IMR-90 (cell line): ENCODE data around the gene MYOM1. TPM values are rescaled to one million over a fixed set of nuclear protein-coding genes. Genes with fewer than 3 reads are reported as not detected.
A peak's percentile ranks its signal among the peaks of the same experiment; 100 is the strongest.

ENCODE experiments used
- ATAC-seq: fragments of 200-7000 bp; cut with Tn5 transposase; 2 replicates; pipeline ENCODE4 v1.9.1; 2020; ENCODE audit warnings: low read depth, mild to moderate bottlenecking, moderate library complexity
- BruUV-seq: library from RNA; stranded (reverse); fragments of 400-500 nt; replicated peaks from 2 replicates; lab custom pipeline; 2021; lab: Mats Ljungman, UMichigan
- CTCF ChIA-PET: fragments of 300-600 bp; formaldehyde crosslinking; extraction: SDS; loops from one replicate; lab custom pipeline; 2021; ENCODE audit warnings: antibody characterized with exemption; lab: Yijun Ruan, JAX
- POLR2A ChIA-PET: fragments of 300-600 bp; sonication (Branson Sonifier 250); formaldehyde crosslinking; loops from one replicate; lab custom pipeline; 2022; ENCODE audit warnings: antibody characterized with exemption; ENCODE audit not compliant: unreplicated experiment; lab: Charles Lee
- DNase-seq: peaks from one replicate; pipeline ENCODE4 v3.0.0; 2013
- H2AFZ ChIP-seq: replicated peaks from 2 replicates; pipeline ENCODE3; 2013; ENCODE audit warnings: low read length, mild to moderate bottlenecking; ENCODE audit not compliant: poor library complexity
- H2AK5ac ChIP-seq: 2 replicates; pipeline ENCODE4 v1.6.1; 2013; ENCODE audit warnings: low read depth, low read length, inconsistent platforms
- H2AK9ac ChIP-seq: replicated peaks from 2 replicates; pipeline ENCODE3; 2013; ENCODE audit warnings: mild to moderate bottlenecking, low read depth, low read length, moderate library complexity; ENCODE audit not compliant: poor library complexity
- H2BK120ac ChIP-seq: 2 replicates; pipeline ENCODE4 v1.6.1; 2013; ENCODE audit warnings: low read depth, low read length, inconsistent platforms
- H2BK15ac ChIP-seq: 3 replicates; pipeline ENCODE4 v1.6.1; 2013; ENCODE audit warnings: low read depth, low read length, inconsistent platforms
- H2BK20ac ChIP-seq: 2 replicates; pipeline ENCODE4 v1.6.1; 2013; ENCODE audit warnings: low read depth, mild to moderate bottlenecking, inconsistent platforms, low read length, moderate library complexity
- H2BK5ac ChIP-seq: 2 replicates; pipeline ENCODE4 v1.6.1; 2013; ENCODE audit warnings: mild to moderate bottlenecking, low read depth, low read length, inconsistent platforms; ENCODE audit not compliant: poor library complexity, severe bottlenecking
- H3K14ac ChIP-seq: replicated peaks from 2 replicates; pipeline ENCODE4 v1.6.1; 2013; ENCODE audit warnings: low read depth, low read length, inconsistent platforms
- H3K18ac ChIP-seq: 2 replicates; pipeline ENCODE4 v1.6.1; 2013; ENCODE audit warnings: low read depth, low read length, control low read depth
- H3K23ac ChIP-seq: 2 replicates; pipeline ENCODE4 v1.6.1; 2013; ENCODE audit warnings: low read depth, low read length, inconsistent platforms
- H3K27ac ChIP-seq: 2 replicates; pipeline ENCODE4 v1.5.1; 2013; ENCODE audit warnings: mild to moderate bottlenecking, control low read depth, low read length; ENCODE audit not compliant: insufficient read depth
- H3K27me3 ChIP-seq: 2 replicates; pipeline ENCODE4 v1.6.1; 2013; ENCODE audit warnings: low read length; ENCODE audit not compliant: control insufficient read depth, insufficient read depth
- H3K36me3 ChIP-seq: 2 replicates; pipeline ENCODE4 v1.6.1; 2013; ENCODE audit warnings: low read length, mixed read lengths; ENCODE audit not compliant: control insufficient read depth, insufficient read depth
- H3K4ac ChIP-seq: 2 replicates; pipeline ENCODE4 v1.6.1; 2013; ENCODE audit warnings: low read depth, low read length, inconsistent platforms
- H3K4me1 ChIP-seq: 2 replicates; pipeline ENCODE4 v1.6.1; 2013; ENCODE audit warnings: low read length, mixed read lengths; ENCODE audit not compliant: control insufficient read depth, insufficient read depth
- H3K4me2 ChIP-seq: 2 replicates; pipeline ENCODE4 v1.6.1; 2013; ENCODE audit warnings: low read depth, mild to moderate bottlenecking, control low read depth, low read length, moderate library complexity
- H3K4me3 ChIP-seq: 2 replicates; pipeline ENCODE4 v1.5.1; 2013; ENCODE audit warnings: low read depth, mild to moderate bottlenecking, control low read depth, low read length, moderate library complexity; ENCODE audit not compliant: insufficient read depth
- H3K56ac ChIP-seq: 2 replicates; pipeline ENCODE4 v1.6.1; 2013; ENCODE audit warnings: low read length, inconsistent platforms; ENCODE audit not compliant: insufficient read depth; ENCODE audit errors: extremely low read depth
- H3K79me1 ChIP-seq, 2 experiments: 2 replicates each; pipeline ENCODE4 v1.6.1; 2013; ENCODE audit warnings: low read length in 2 of 2, inconsistent platforms in 1 of 2, low read depth in 1 of 2
- H3K9ac ChIP-seq: 2 replicates; pipeline ENCODE4 v1.6.1; 2013; ENCODE audit warnings: low read depth, low read length, control low read depth
- H3K9me1 ChIP-seq: 2 replicates; pipeline ENCODE4 v1.6.1; 2013; ENCODE audit warnings: low read length, inconsistent platforms; ENCODE audit not compliant: insufficient read depth
- H3K9me3 ChIP-seq: 2 replicates; pipeline ENCODE4 v1.6.1; 2013; ENCODE audit warnings: low read length; ENCODE audit not compliant: control insufficient read depth, insufficient read depth
- H4K20me1 ChIP-seq: 2 replicates; pipeline ENCODE4 v1.6.1; 2013; ENCODE audit warnings: low read length, inconsistent platforms; ENCODE audit not compliant: insufficient read depth
- H4K5ac ChIP-seq: 2 replicates; pipeline ENCODE4 v1.6.1; 2013; ENCODE audit warnings: mild to moderate bottlenecking, low read depth, low read length, control low read depth
- H4K8ac ChIP-seq, 2 experiments: 2 replicates each; pipeline ENCODE4 v1.6.1; 2013; ENCODE audit warnings: low read depth in 2 of 2, low read length in 2 of 2, control low read depth in 1 of 2, inconsistent platforms in 1 of 2
- H4K91ac ChIP-seq: 2 replicates; pipeline ENCODE4 v1.6.1; 2013; ENCODE audit warnings: low read depth, low read length, inconsistent platforms; ENCODE audit not compliant: insufficient read depth
- BHLHE40 ChIP-seq: fragments of 150-350 bp; IDR thresholded peaks from 2 replicates; pipeline ENCODE4 v1.6.1; 2016; ENCODE audit warnings: mild to moderate bottlenecking, low read depth, low read length
- FOS ChIP-seq: fragments of 150-350 bp; IDR thresholded peaks from 2 replicates; pipeline ENCODE4 v1.6.1; 2016; ENCODE audit warnings: low read depth, low read length
- MAFK ChIP-seq: IDR thresholded peaks from 2 replicates; pipeline ENCODE4 v1.6.1; 2012; ENCODE audit warnings: low read depth, low read length, improper control_type of control experiment
- MAZ ChIP-seq: IDR thresholded peaks from 2 replicates; pipeline ENCODE4 v1.6.1; 2012; ENCODE audit warnings: low read depth, mild to moderate bottlenecking, low read length, improper control_type of control experiment, moderate library complexity, borderline replicate concordance
- MXI1 ChIP-seq: IDR thresholded peaks from 2 replicates; pipeline ENCODE4 v1.6.1; 2012; ENCODE audit warnings: low read depth, mild to moderate bottlenecking, low read length, moderate library complexity, borderline replicate concordance
- NFE2L2 ChIP-seq: fragments of 150-350 bp; IDR thresholded peaks from 2 replicates; pipeline ENCODE4 v1.6.1; 2016; ENCODE audit warnings: low read depth, mild to moderate bottlenecking, low read length
- POLR2A ChIP-seq: IDR thresholded peaks from 2 replicates; pipeline ENCODE4 v1.6.1; 2012; ENCODE audit warnings: mild to moderate bottlenecking, low read depth, low read length
- RCOR1 ChIP-seq: IDR thresholded peaks from 2 replicates; pipeline ENCODE4 v1.6.1; 2012; ENCODE audit warnings: mild to moderate bottlenecking, low read length, improper control_type of control experiment; ENCODE audit not compliant: insufficient replicate concordance
- RFX5 ChIP-seq: IDR thresholded peaks from 2 replicates; pipeline ENCODE4 v1.8.0; 2012; ENCODE audit warnings: low read depth, mild to moderate bottlenecking, low read length, moderate library complexity
- USF2 ChIP-seq: fragments of 150-350 bp; IDR thresholded peaks from 2 replicates; pipeline ENCODE4 v1.6.1; 2017; ENCODE audit warnings: mild to moderate bottlenecking, antibody characterized with exemption, low read length, low read depth
- WGBS, 2 experiments: methylation state at CpG; one replicate each; pipeline versions ENCODE4 v1.1.5 to v1.1.7; 2013; ENCODE audit warnings: missing lambda C conversion rate in 2 of 2; ENCODE audit not compliant: insufficient read length in 1 of 2; ENCODE audit errors: extremely low coverage in 2 of 2; 5-methylcytosine and 5-hydroxymethylcytosine counted together
- dilution Hi-C: fragments of 300-500 bp; cut with HindIII; formaldehyde crosslinking; loops from one replicate; pipeline ENCODE4 v1.14.3; 2018; ENCODE audit warnings: low sequenced_read_pairs; ENCODE audit not compliant: unreplicated experiment
- in situ Hi-C: fragments of 300-500 bp; cut with MboI; formaldehyde crosslinking; loops from 3 replicates; pipeline ENCODE4 v1.14.3; 2019; ENCODE audit warnings: low sequenced_read_pairs, inconsistent platforms, mixed read lengths
- intact Hi-C: fragments of 100-400 bp; cut with micrococcal nuclease; formaldehyde crosslinking; loops from 2 replicates; pipeline ENCODE4 v1.10.0; 2022
- polyA plus RNA-seq, 3 experiments: library from polyadenylated mRNA; depleted of rRNA; stranded (reverse); fragments of >200 nt; gene quantifications; 2 replicates each; pipeline ENCODE4 v1.2.3, GENCODE V29; 2012; ENCODE audit warnings: low replicate concordance in 1 of 3
- total RNA-seq: library from RNA; depleted of rRNA; stranded (reverse); fragments of >200 nt; gene quantifications from 2 replicates; pipeline ENCODE4 v1.2.3, GENCODE V29; 2012
- TF ChIP-seq, protein P1 (sequence below): fragments of 150-350 bp; IDR thresholded peaks from 2 replicates; pipeline ENCODE4 v1.6.1; 2016; ENCODE audit warnings: low read depth, mild to moderate bottlenecking, low read length, moderate library complexity, borderline replicate concordance

Gene MYOM1
- total and polyA plus RNA-seq, 2 of the 4 experiments (the other 2 are of a cell fraction), result under 0.01 to 0.10 TPM

- dilution Hi-C loops (no loop called here), in situ Hi-C loops (no loop called here), intact Hi-C loops (no loop called here)
- Histone ChIP-seq H4K91ac (no peak overlapping the region), H3K9ac (no peak overlapping the region), H2BK5ac (no peak overlapping the region), H3K4me3 (no peak overlapping the region), H3K14ac (no peak overlapping the region), H3K36me3 (no peaks in the 10 kb centered on the region), H2AK9ac (no peak overlapping the region), H3K27me3 (no peaks in the 10 kb centered on the region), H2BK20ac (no peak overlapping the region), H3K9me3 (peaks cover 3% of the 10 kb centered on the region; the same call in 1 of the 2 replicates), H4K5ac (no peak overlapping the region), H2AFZ (peak overlapping the region; percentile 13), H2AK5ac (no peak overlapping the region), H2BK120ac (no peak overlapping the region), H3K4ac (no peak overlapping the region), H3K27ac (no peak overlapping the region), H2BK15ac (no peak overlapping the region), H3K4me1 (peaks cover 6% of the 10 kb centered on the region), H3K56ac (no peak overlapping the region), H3K4me2 (no peak overlapping the region), H4K8ac (no peak overlapping the region), H4K20me1 (no peaks in the 10 kb centered on the region), H3K9me1 (peaks cover 3% of the 10 kb centered on the region; the same call in 1 of the 2 replicates), H3K23ac (no peak overlapping the region), H3K18ac (no peak overlapping the region), H3K79me1 (no peaks in the 10 kb centered on the region)
- ChIA-PET CTCF (no interaction called here), POLR2A (interaction anchor here (0.6 kb wide), 1 partner anchor 17 kb away, joined by 5 read pairs; no protein-coding TSS in a partner anchor)
- DNase-seq, result no peak
- no TSS peak for BruUV-seq
- TF ChIP-seq RFX5, result no peak
- no peak for TF ChIP-seq MAZ
- no peak for TF ChIP-seq USF2
- TF ChIP-seq MXI1, result no peak
- TF ChIP-seq POLR2A, result no peak
- TF ChIP-seq MAFK, result no peak
- no peak for TF ChIP-seq RCOR1
- TF ChIP-seq FOS, result no peak
- TF ChIP-seq, protein P1, sequence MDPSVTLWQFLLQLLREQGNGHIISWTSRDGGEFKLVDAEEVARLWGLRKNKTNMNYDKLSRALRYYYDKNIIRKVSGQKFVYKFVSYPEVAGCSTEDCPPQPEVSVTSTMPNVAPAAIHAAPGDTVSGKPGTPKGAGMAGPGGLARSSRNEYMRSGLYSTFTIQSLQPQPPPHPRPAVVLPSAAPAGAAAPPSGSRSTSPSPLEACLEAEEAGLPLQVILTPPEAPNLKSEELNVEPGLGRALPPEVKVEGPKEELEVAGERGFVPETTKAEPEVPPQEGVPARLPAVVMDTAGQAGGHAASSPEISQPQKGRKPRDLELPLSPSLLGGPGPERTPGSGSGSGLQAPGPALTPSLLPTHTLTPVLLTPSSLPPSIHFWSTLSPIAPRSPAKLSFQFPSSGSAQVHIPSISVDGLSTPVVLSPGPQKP, result no peak
- TF ChIP-seq NFE2L2, result no peak
- no peak for TF ChIP-seq BHLHE40
- ATAC-seq, result no peak
- WGBS, 2 experiments, result no CpG with 5 or more reads among the region's 6 CpGs
Observed at GRCh38 chr18:3048121-3048520, 171.6 kb downstream of the MYOM1 start.
